Breast epithelium (tissue), 4 donors: ENCODE measurements around the gene TLE7. TPM values are rescaled to one million over a fixed set of nuclear protein-coding genes. Genes with fewer than 3 reads are reported as not detected.
A peak's percentile ranks its signal among the peaks of the same experiment; 100 is the strongest.

Source experiments
- DNase-seq, 2 donors: peaks; one replicate each; pipeline ENCODE4 v3.0.0-alpha.2; 2019; ENCODE audit warnings: low spot score in 2 of 2
- H3K27ac ChIP-seq, 2 donors: fragments of 200-600 bp; sonication (generic) in 1 of 2; one replicate each; pipeline ENCODE4 v1.5.1; 2016 to 2019; ENCODE audit warnings: mild to moderate bottlenecking in 1 of 2
- H3K27me3 ChIP-seq, 2 donors: fragments of 200-600 bp; sonication (generic) in 1 of 2; one replicate each; pipeline versions ENCODE4 v1.5.1 to v1.6.0; 2017 to 2019; ENCODE audit warnings: control low read depth in 1 of 2, mild to moderate bottlenecking in 1 of 2
- H3K36me3 ChIP-seq: fragments of 200-600 bp; one replicate; pipeline ENCODE4 v1.5.1; 2019
- H3K4me1 ChIP-seq, 2 donors: fragments of 200-600 bp; sonication (generic); one replicate each; pipeline ENCODE4 v1.5.1; 2016 to 2019; ENCODE audit warnings: control low read depth in 1 of 2
- H3K4me3 ChIP-seq, 3 donors: fragments of 200-600 bp; sonication (generic); 1 replicate in 2 of 3; 2 replicates in 1 of 3; pipeline ENCODE4 v1.5.1; 2016 to 2019; ENCODE audit warnings: mild to moderate bottlenecking in 3 of 3, moderate library complexity in 2 of 3
- H3K9me3 ChIP-seq, 2 donors: fragments of 200-600 bp; sonication (generic) in 1 of 2; one replicate each; pipeline ENCODE4 v1.5.1; 2016 to 2019; ENCODE audit warnings: control low read depth in 1 of 2
- CTCF ChIP-seq, 3 donors: fragments of 450-650 bp; IDR thresholded peaks; one replicate each; pipeline ENCODE4 v1.5.1; 2016 to 2017; ENCODE audit warnings: antibody characterized with exemption in 3 of 3, mild to moderate bottlenecking in 3 of 3, moderate library complexity in 3 of 3
- POLR2A ChIP-seq: fragments of 450-650 bp; IDR thresholded peaks from one replicate; pipeline ENCODE4 v1.6.1; 2016; ENCODE audit warnings: antibody characterized with exemption, mild to moderate bottlenecking, moderate library complexity
- POLR2AphosphoS5 ChIP-seq, 3 donors: sonication (generic); formaldehyde crosslinking; IDR thresholded peaks; one replicate each; pipeline ENCODE4 v1.6.1; 2017; ENCODE audit warnings: antibody characterized with exemption in 3 of 3
- intact Hi-C: fragments of 100-400 bp; cut with DNase I; formaldehyde crosslinking; loops from one replicate; pipeline ENCODE4 v1.15.1; 2023; ENCODE audit warnings: low total_unique reads
- total RNA-seq, 3 donors: library from RNA; depleted of rRNA; stranded (reverse); fragments of >200 nt; gene quantifications; one replicate each; pipeline ENCODE4 v1.1.0, GENCODE V29; 2016

TLE7 gene
- total RNA-seq, 3 donors from 2014 or later: not detected

GRCh38 chr16:71389330-71389729 is 52.5 kb downstream of the TLE7 start:
- no peaks in the 10 kb centered on the region for H3K9me3 ChIP-seq

GRCh38 chr16:71387045-71387871 is 54.6 kb downstream of the TLE7 start:
- Histone ChIP-seq H3K27ac (peak overlapping the region in 1 of 2 donors; percentile 31), H3K4me1 (no peaks in the 10 kb centered on the region), H3K9me3 (no peaks in the 10 kb centered on the region), H3K27me3 (no peaks in the 10 kb centered on the region), H3K4me3 (no peak overlapping the region), H3K36me3 (no peaks in the 10 kb centered on the region)
- no peak for DNase-seq
- TF ChIP-seq POLR2A (no peak), POLR2AphosphoS5 (IDR thresholded peaks at IDR 0.05) (no peak)
- intact Hi-C loops: no loop called here

More at GRCh38 chr16:71389330-71389729, 52.5 kb downstream of the TLE7 start:
- Histone ChIP-seq H3K4me1 (no peaks in the 10 kb centered on the region), H3K36me3 (no peaks in the 10 kb centered on the region), H3K27ac (no peak overlapping the region), H3K27me3 (no peaks in the 10 kb centered on the region), H3K4me3 (no peak overlapping the region)
- intact Hi-C loops: no loop called here
- TF ChIP-seq POLR2AphosphoS5 (IDR thresholded peaks at IDR 0.05) (no peak), CTCF (IDR thresholded peaks at IDR 0.05) (no peak), POLR2A (no peak)
- no peak for DNase-seq

GRCh38 chr16:71384073-71384724 is 57.7 kb downstream of the TLE7 start:
- no peak overlapping the region for H3K4me3 ChIP-seq
- intact Hi-C loops: no loop called here
- DNase-seq: no peak
- no peaks in the 10 kb centered on the region for H3K27me3 ChIP-seq
- H3K27ac ChIP-seq: peak overlapping the region in 1 of 2 donors; percentile 25
- no peaks in the 10 kb centered on the region for H3K9me3 ChIP-seq
- TF ChIP-seq POLR2AphosphoS5 (IDR thresholded peaks at IDR 0.05) (no peak), POLR2A (no peak), CTCF (IDR thresholded peaks at IDR 0.05) (no peak)
- H3K36me3 ChIP-seq: no peaks in the 10 kb centered on the region
- no peaks in the 10 kb centered on the region for H3K4me1 ChIP-seq

GRCh38 chr16:71383054-71383773 is 58.6 kb downstream of the TLE7 start:
- TF ChIP-seq CTCF (IDR thresholded peaks at IDR 0.05) (no peak), POLR2A (no peak), POLR2AphosphoS5 (IDR thresholded peaks at IDR 0.05) (no peak)
- Histone ChIP-seq H3K36me3 (no peaks in the 10 kb centered on the region), H3K9me3 (no peaks in the 10 kb centered on the region), H3K27ac (peak overlapping the region; percentile 43 to 70), H3K4me3 (no peak overlapping the region), H3K27me3 (no peaks in the 10 kb centered on the region), H3K4me1 (no peaks in the 10 kb centered on the region)
- DNase-seq: peak in 1 of 2 donors; percentile 58
- intact Hi-C loops: no loop called here

GRCh38 chr16:71380831-71381230 is 61.0 kb downstream of the TLE7 start:
- H3K4me3 ChIP-seq: no peak overlapping the region
- no peaks in the 10 kb centered on the region for H3K4me1 ChIP-seq
- no peaks in the 10 kb centered on the region for H3K27me3 ChIP-seq
- no peaks in the 10 kb centered on the region for H3K36me3 ChIP-seq
- H3K9me3 ChIP-seq: no peaks in the 10 kb centered on the region
- no peak for TF ChIP-seq POLR2A
- intact Hi-C loops: no loop called here
- no peak for DNase-seq
- no peak overlapping the region for H3K27ac ChIP-seq

Other genes starting within 250 kb of the TLE7 start
- 1 to 10 TPM in 2 of 3 donors, under 1 TPM in 1; 0.96 to 9.4 (median 4.9) TPM for gene HYDIN, start 211.3 kb downstream of the TLE7 start, total RNA-seq
- 10 to 100 TPM; 18.1 to 39.7 (median 29.5) TPM for gene CMTR2, start 152.7 kb downstream of the TLE7 start, total RNA-seq
- gene CALB2, start 83.3 kb downstream of the TLE7 start, total RNA-seq: 100 to 1,000 TPM in 1 of 3 donors, 10 to 100 TPM in 1, 1 to 10 TPM in 1; 7.5 to 169 (median 22.2) TPM
- gene ZNF23, start 20.2 kb upstream of the TLE7 start, total RNA-seq: 10 to 100 TPM in 2 of 3 donors, 1 to 10 TPM in 1; 9.8 to 16.8 (median 11.8) TPM
- gene ZNF19, start 47.3 kb upstream of the TLE7 start, total RNA-seq: 10 to 100 TPM; 16.7 to 20.2 (median 19.5) TPM
- 1 to 10 TPM in 1 of 3 donors, under 1 TPM in 2; 0.59 to 1.3 (median 0.66) TPM for gene CHST4, start 84.4 kb upstream of the TLE7 start, total RNA-seq
- 100 to 1,000 TPM in 2 of 3 donors, 1 to 10 TPM in 1; 5.1 to 566 (median 212) TPM for gene TAT, start 135.0 kb upstream of the TLE7 start, total RNA-seq
- gene MARVELD3, start 184.1 kb upstream of the TLE7 start, total RNA-seq: 10 to 100 TPM in 2 of 3 donors, not detected in 1; 11.8 to 21.5 TPM